SJSA1 (cell line): Measurements from ENCODE around the gene RNPEPL1. TPM values are rescaled to one million over a fixed set of nuclear protein-coding genes. Genes with fewer than 3 reads are reported as not detected.
A peak's percentile ranks its signal among the peaks of the same experiment; 100 is the strongest.
"Not testable (repeated sequence)": the region's sequence is repeated elsewhere in the genome, so short reads cannot be mapped to it uniquely, and the experiment has no call there.

Experiments used
- DNase-seq, 2 experiments: peaks; one replicate each; pipeline ENCODE4 v3.0.0-alpha.2; 2015 to 2020; ENCODE audit warnings: low spot score in 2 of 2, low read depth in 1 of 2
- H3K27ac ChIP-seq: fragments of 250-450 bp; sonication (Bioruptor Pico); 2 replicates; pipeline ENCODE4 v1.5.1; 2020; ENCODE audit warnings: mild to moderate bottlenecking, moderate library complexity
- H3K27me3 ChIP-seq: fragments of 250-450 bp; sonication (Bioruptor Pico); replicated peaks from 2 replicates; pipeline ENCODE4 v1.5.1; 2020; ENCODE audit warnings: mild to moderate bottlenecking, moderate library complexity
- H3K36me3 ChIP-seq: fragments of 250-450 bp; sonication (Bioruptor Pico); 2 replicates; pipeline ENCODE4 v1.5.1; 2020; ENCODE audit warnings: mild to moderate bottlenecking
- H3K4me1 ChIP-seq: fragments of 250-450 bp; sonication (Bioruptor Pico); replicated peaks from 2 replicates; pipeline ENCODE4 v1.6.1; 2021; ENCODE audit warnings: mild to moderate bottlenecking
- H3K4me3 ChIP-seq: fragments of 250-450 bp; sonication (Bioruptor Pico); 2 replicates; pipeline ENCODE4 v1.5.1; 2020; ENCODE audit warnings: mild to moderate bottlenecking
- H3K9me3 ChIP-seq: fragments of 250-450 bp; sonication (Bioruptor Pico); replicated peaks from 2 replicates; pipeline ENCODE4 v1.5.1; 2020; ENCODE audit warnings: mild to moderate bottlenecking
- total RNA-seq: library from RNA; depleted of rRNA; stranded (reverse); fragments of >200 nt; shearing (Covaris generic); gene quantifications from 2 replicates; pipeline ENCODE4 v1.2.3, GENCODE V29; 2014

The RNPEPL1 gene
- total RNA-seq, 1 experiment from 2014 or later: 14.3 TPM

DNA sequence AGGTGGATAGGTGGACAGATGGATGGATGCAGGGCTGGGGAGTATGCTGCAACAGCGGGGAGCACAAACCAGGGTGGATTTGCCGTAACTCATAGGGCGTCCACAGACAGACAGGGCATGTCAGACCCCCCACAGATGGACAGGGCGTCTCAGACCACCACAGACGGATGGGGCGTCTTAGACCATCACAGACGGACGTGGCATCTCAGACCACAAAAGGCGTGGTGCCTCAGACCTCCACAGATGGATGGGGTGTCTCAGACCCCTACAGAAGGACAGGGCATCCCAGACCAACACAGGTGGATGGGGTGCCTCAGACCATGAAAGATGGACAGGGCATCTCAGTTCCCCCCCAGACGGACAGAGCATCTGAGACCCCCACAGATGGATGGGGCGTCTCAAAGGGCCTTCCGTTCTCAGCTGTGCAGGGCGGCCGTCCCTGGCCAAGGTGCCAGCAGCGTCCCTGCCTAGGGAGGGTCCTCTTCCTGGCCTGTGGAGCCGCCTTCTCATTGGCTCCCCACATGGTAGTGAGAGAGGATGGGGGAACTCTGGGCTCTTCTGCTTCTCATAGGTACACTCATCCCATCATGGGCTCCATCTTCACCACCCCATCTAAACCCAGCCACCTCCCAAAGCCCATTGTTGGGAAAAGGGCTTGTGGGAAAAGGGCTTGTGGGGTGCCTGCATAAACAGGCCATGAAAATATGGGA, 12.6 kb upstream of the RNPEPL1 start:
- Histone ChIP-seq H3K27me3 (no peaks in the 10 kb centered on the region), H3K36me3 (peaks cover 21% of the 10 kb centered on the region; the same call in 1 of the 2 replicates)

DNA sequence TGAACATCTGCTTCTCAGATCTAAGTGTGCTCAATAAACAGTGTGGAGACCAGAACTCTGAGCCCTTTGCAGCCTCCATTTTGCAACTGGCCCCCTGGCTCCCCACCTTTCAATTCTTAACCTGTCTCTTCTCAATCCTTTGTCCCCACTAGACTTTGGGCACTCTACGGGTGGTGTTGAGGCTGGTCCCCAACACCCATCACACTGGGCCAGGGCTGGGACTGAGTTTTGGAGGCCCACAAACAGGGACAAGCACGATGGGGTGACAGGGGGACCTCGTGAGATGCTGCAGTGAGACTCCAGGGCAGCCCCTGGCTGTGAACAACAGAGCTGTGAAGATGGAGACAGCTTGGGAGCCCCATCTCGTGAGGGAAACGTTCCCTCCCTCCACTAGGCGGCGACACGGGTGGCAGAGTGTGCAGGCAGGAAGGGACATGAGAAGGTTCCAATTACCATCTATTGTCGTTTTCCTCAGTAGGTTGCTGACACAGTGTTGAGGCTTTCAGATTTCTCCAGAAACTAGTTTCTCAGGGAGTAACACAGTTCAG, 11.7 kb upstream of the RNPEPL1 start:
- Histone ChIP-seq H3K4me3 (no peak overlapping the region), H3K36me3 (peaks cover 19% of the 10 kb centered on the region; the same call in 1 of the 2 replicates), H3K4me1 (peaks cover 20% of the 10 kb centered on the region)

More for the DNA sequence above, 12.6 kb upstream of the RNPEPL1 start:
- no peak overlapping the region for H3K4me3 ChIP-seq
- no peaks in the 10 kb centered on the region for H3K9me3 ChIP-seq
- peak in 1 of 2 experiments; percentile 39 for DNase-seq
- no peak overlapping the region for H3K27ac ChIP-seq
- peaks cover 17% of the 10 kb centered on the region for H3K4me1 ChIP-seq

DNA sequence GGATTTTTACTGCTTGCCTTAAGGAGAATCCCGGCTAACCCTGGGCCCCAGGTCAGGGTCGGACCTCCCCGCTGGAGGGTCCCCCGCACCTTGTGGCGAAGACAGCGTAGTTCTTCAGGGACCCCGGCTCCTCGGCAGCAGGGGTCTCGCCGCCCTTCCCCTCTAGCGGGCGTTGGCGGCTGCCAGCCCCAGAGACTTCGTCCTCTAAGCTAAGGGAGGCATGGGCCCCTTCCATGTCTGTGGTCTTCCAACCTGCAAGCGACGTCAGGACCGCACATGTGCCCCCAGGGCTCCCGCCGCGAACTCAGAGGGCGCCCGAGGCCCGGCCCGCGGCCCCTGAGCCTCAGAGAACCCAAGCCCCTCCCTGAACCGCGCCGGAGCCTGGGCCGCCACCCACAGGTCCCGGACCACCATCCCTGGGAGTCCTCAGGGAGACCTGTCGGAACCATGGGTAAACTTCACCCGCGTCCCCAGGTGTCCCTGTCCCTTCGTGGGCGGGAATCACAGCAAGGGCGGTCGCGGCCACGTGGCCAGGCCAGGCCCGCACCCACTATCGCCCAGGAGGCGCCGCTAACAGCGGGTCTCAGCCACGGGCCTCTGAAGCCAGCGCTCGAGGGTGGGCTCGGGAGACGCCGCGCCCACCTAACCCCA, 11.1 kb upstream of the RNPEPL1 start:
- Histone ChIP-seq H3K9me3 (no peaks in the 10 kb centered on the region), H3K27ac (no peak overlapping the region), H3K27me3 (no peaks in the 10 kb centered on the region), H3K4me3 (no peak overlapping the region), H3K4me1 (peaks cover 26% of the 10 kb centered on the region), H3K36me3 (peaks cover 19% of the 10 kb centered on the region; the same call in 1 of the 2 replicates)
- peak in 1 of 2 experiments; percentile 42 for DNase-seq

More for the DNA sequence above, 11.7 kb upstream of the RNPEPL1 start:
- peak; percentile 25 to 59 for DNase-seq
- no peaks in the 10 kb centered on the region for H3K27me3 ChIP-seq
- no peak overlapping the region for H3K27ac ChIP-seq
- H3K9me3 ChIP-seq: no peaks in the 10 kb centered on the region

DNA sequence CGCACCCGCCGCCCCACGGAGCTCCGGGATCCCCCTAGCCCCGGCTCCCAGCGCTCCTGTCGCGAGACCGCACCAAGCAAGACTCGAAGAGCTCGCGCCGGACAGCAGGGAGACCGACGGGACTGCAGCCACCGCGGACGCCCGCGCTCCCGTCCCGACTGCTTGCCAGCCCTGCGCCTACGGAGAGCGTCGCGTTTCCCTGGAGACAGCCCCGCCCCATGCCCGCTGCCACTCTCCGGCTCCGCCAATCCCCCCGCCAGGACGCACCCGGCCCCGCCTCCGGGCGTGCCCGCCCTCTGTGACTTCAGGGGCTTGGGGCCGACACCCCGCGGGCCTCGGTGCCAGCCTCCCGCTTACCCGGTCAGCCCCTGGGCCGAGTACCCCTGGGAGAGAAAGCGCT, 10.5 kb upstream of the RNPEPL1 start, which contains the start of gene ANKMY1:
Gene ANKMY1, minus strand, starts transcription at position 181 of the 400 bp plus-strand sequence. CDS start 653 bp downstream, outside the sequence.
- peak in 1 of 2 experiments; percentile 48 for DNase-seq
- H3K27ac ChIP-seq: no peak within 1 kb of the TSS
- H3K9me3 ChIP-seq: no peaks in the 10 kb centered on the region
- H3K27me3 ChIP-seq: no peaks in the 10 kb centered on the region
- H3K4me1 ChIP-seq: peaks cover 30% of the 10 kb centered on the region
- H3K4me3 ChIP-seq: no peak within 1 kb of the TSS
- H3K36me3 ChIP-seq: peaks cover 16% of the 10 kb centered on the region; the same call in 1 of the 2 replicates

DNA sequence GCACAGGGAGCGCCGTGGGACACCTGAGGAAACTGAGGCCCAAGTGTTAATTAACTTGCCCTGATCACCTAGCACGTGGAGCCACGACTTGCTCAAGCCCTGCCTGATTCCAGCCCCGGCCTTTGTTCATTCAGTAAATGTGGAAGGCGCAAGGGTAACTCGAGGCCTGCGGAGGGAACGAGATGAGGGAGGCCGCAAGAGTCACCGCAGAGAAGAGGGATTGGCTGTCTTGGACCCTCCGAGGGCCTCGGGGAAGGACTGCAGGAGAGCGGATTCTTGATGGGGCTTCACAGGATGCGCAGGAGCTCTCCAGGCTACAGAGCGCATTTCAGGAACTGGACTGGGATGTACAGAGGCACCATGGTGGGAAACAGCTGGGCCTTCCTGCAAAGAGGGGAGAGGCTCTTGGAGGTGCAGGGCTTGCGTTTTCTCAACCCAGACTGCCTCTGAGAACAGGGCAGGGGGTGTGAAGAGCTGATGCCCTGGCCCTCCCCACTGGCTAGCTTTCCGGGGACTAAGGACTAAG, 10.0 kb upstream of the RNPEPL1 start:
- H3K4me1 ChIP-seq: peaks cover 25% of the 10 kb centered on the region
- H3K27me3 ChIP-seq: no peaks in the 10 kb centered on the region
- no peak overlapping the region for H3K4me3 ChIP-seq
- H3K9me3 ChIP-seq: no peaks in the 10 kb centered on the region
- peak in 1 of 2 experiments; percentile 39 for DNase-seq
- peaks cover 13% of the 10 kb centered on the region; the same call in 1 of the 2 replicates for H3K36me3 ChIP-seq
- no peak overlapping the region for H3K27ac ChIP-seq

DNA sequence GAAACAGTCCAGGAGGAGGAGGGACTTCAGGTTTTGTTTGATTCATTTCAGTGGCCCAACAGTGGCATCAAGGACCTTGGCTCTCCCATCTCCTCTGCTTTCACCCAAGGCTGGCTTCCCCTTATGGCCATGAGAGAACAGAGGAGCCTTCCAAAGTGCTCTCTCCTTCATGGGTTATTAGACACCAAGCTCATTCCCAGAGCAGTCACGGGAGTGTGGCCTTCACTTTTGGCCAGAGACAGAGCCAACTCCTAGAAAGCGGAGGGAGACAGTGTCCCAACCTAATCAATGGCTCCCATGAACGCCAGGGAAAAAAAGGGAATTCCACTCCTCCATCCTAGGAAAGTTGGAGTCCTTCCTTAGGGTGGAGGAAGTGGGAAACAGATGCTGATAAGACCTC, 9.0 kb upstream of the RNPEPL1 start:
- DNase-seq: peak in 1 of 2 experiments; percentile 25

DNA sequence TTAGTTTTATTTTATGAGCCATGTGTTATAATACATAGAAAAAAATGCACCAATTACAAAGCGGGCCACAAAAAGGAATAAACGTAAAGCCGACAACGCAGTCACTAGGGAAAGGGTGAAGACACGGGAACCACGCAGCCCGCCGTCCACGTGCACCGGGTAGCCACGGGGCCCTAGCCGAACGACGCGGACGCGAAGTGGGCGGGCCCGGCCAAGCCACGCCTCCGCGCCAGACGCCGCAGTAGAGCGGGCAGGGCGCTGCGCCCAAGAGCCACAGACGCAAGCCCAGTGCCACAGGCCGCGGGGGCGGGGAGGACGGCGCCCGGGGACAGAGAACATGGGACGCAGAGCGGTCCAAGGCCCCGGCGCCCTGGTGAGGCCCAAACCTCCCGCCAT, 8.2 kb upstream of the RNPEPL1 start, which contains the start of gene DUSP28:
Gene DUSP28, plus strand, starts transcription at position 274 of the 396 bp plus-strand sequence. CDS start 328 bp downstream, outside the sequence.
- peak in 1 of 2 experiments; percentile 88 for DNase-seq
- H3K27ac ChIP-seq: peak within 1 kb of the TSS; percentile 90

More for the DNA sequence above, 9.0 kb upstream of the RNPEPL1 start:
- Histone ChIP-seq H3K27me3 (no peaks in the 10 kb centered on the region), H3K9me3 (no peaks in the 10 kb centered on the region), H3K36me3 (peaks cover 9% of the 10 kb centered on the region; the same call in 1 of the 2 replicates), H3K27ac (no peak overlapping the region), H3K4me3 (no peak overlapping the region), H3K4me1 (peaks cover 23% of the 10 kb centered on the region)

DNA sequence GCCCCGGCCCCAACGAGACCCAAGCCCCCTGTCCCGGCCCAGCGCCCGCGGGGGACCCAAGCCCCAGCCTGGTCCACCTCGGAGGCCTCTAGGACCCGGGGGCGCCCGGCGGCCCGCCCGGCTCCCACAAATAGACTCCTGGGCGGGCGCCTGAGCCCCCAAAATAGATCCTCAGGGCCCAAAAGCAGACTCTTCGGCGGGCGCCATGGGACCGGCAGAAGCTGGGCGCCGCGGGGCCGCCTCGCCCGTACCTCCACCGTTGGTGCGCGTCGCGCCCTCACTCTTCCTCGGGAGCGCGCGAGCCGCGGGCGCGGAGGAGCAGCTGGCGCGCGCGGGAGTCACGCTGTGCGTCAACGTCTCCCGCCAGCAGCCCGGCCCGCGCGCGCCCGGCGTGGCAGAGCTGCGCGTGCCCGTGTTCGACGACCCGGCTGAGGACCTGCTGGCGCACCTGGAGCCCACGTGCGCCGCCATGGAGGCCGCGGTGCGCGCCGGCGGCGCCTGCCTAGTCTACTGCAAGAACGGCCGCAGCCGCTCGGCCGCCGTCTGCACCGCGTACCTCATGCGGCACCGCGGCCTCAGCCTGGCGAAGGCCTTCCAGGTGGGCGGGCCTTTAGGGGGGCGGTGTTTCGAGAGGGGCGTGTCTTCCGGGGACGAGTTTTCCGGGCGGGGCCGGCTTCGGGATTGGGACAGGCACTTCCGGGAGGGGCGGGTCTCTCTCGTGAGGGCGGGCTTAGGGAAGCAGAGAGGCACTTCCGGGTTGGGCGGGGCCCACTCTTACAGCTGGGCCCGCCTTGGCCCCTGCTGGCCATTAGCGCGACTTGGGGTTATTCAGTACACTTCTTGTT, 7.6 kb upstream of the RNPEPL1 start:
- H3K9me3 ChIP-seq: no peaks in the 10 kb centered on the region
- H3K27me3 ChIP-seq: no peaks in the 10 kb centered on the region
- DNase-seq: peak; percentile 99 to 100
- H3K27ac ChIP-seq: peak overlapping the region; percentile 90
- peak overlapping the region; percentile 72 for H3K4me3 ChIP-seq
- H3K4me1 ChIP-seq: peaks cover 36% of the 10 kb centered on the region
- H3K36me3 ChIP-seq: peaks cover 9% of the 10 kb centered on the region; the same call in 1 of the 2 replicates

More for the DNA sequence above, 8.2 kb upstream of the RNPEPL1 start, which contains the start of gene DUSP28:
- peaks cover 7% of the 10 kb centered on the region; the same call in 1 of the 2 replicates for H3K36me3 ChIP-seq
- H3K4me1 ChIP-seq: peaks cover 30% of the 10 kb centered on the region
- H3K4me3 ChIP-seq: peak within 1 kb of the TSS; percentile 72
- H3K9me3 ChIP-seq: no peaks in the 10 kb centered on the region
- no peaks in the 10 kb centered on the region for H3K27me3 ChIP-seq

DNA sequence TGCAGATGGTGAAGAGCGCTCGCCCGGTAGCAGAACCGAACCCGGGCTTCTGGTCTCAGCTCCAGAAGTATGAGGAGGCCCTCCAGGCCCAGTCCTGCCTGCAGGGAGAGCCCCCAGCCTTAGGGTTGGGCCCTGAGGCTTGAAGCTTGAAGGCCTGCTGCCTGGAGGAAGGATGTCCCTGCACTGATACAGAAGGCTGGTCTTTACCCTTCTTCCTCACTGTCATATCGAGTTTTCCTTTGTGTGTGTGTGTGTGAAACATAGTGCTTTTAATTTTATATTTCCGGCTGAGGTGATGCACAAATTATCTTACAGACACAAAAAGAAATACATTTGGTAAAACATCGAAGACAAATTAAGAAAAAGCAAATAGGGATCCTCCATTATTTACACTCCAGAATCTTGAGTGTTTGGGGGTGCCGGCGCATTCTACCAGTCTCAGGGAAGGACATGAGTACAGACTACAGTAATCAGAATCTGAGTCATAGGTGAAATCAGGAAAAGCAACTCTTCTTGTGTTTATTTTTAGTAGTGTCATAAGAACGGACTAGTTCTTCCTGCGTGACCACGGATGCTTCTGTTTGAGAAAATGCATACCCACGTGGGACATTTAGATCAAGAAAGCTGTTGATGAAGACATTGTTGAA, 6.8 kb upstream of the RNPEPL1 start:
- Histone ChIP-seq H3K9me3 (no peaks in the 10 kb centered on the region; the same call in 1 of the 2 replicates), H3K36me3 (peaks cover 9% of the 10 kb centered on the region; the same call in 1 of the 2 replicates), H3K4me3 (peak overlapping the region; percentile 72), H3K27ac (peak overlapping the region; percentile 87), H3K4me1 (peaks cover 44% of the 10 kb centered on the region), H3K27me3 (no peaks in the 10 kb centered on the region)
- peak; percentile 58 to 87 for DNase-seq

DNA sequence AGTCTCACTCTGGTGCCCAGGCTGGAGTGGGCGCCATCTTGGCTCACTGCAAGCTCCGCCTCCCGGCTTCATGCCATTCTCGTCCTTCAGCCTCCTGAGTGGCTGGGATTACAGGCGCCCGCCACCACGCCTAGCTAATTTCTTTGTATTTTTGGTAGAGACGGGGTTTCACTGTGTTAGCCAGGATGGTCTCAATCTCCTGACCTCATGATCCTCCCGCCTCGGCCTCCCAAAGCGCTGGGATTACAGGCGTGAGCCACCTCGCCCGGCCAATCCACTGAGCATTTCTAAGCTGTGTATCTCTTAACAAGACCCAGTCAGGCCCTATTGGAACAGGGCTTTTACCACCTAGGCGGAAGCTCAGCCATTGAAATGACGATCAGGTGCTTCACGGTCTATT, 5.1 kb upstream of the RNPEPL1 start:
- H3K36me3 ChIP-seq, H3K4me3 ChIP-seq, H3K9me3 ChIP-seq, H3K27ac ChIP-seq, H3K27me3 ChIP-seq: not testable (repeated sequence)
- H3K4me1 ChIP-seq: peaks cover 60% of the 10 kb centered on the region
- peak in 1 of 2 experiments; percentile 27 for DNase-seq

DNA sequence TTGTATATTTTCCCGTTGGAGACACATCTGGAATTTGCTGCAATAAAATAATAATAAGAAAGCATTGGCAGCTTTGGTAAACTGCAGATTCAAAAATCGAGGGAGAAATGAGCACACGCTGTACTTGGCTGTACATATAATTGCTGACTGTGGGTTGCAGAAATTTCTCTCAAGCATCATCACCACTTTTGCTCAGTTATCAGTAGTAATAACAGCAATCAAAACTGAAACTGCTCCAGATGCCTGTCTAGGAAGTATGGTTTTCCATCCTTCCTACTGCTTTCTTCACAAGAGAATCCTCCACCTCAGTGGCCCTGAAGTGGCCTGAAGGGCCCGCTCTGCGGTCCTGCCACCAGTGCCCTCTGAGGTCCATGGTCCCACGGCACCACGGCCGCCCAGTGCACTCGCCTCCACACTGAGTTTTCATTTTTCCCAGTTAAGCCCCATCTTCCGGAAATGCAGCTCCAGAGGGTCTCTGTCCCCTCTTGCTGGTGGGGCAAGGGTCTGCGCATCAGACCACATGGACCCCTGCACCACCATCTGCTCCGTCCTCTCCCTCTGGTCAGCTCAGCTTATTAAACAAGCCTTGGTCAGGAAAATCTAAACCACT, 4.2 kb upstream of the RNPEPL1 start:
- no peak overlapping the region for H3K4me3 ChIP-seq
- no peak overlapping the region for H3K27ac ChIP-seq
- H3K36me3 ChIP-seq: peaks cover 10% of the 10 kb centered on the region; the same call in 1 of the 2 replicates
- DNase-seq: peak in 1 of 2 experiments; percentile 35
- peaks cover 64% of the 10 kb centered on the region for H3K4me1 ChIP-seq
- peaks cover 3% of the 10 kb centered on the region; the same call in 1 of the 2 replicates for H3K9me3 ChIP-seq
- no peaks in the 10 kb centered on the region for H3K27me3 ChIP-seq
